SKM-1 (cell line): Measurements from ENCODE around the gene RGS6.
A peak's percentile ranks its signal among the peaks of the same experiment; 100 is the strongest.

Experiments used
- DNase-seq: peaks from one replicate; lab custom pipeline; 2025; ENCODE audit not compliant: unreplicated experiment; lab: John Stamatoyannopoulos, UW

Gene RGS6

GRCh38 chr14:72488514-72488913 lies 556.3 kb downstream of the RGS6 start:
- DNase-seq: no peak

- DNase-seq: no peak
Measured at GRCh38 chr14:72492196-72492595, 560.0 kb downstream of the RGS6 start.

- DNase-seq: no peak
Measured at GRCh38 chr14:72495668-72496067, 563.4 kb downstream of the RGS6 start.

- no peak for DNase-seq
Measured at GRCh38 chr14:72498646-72499045, 566.4 kb downstream of the RGS6 start.

- DNase-seq: no peak
Measured at GRCh38 chr14:72499746-72500145, 567.5 kb downstream of the RGS6 start.

GRCh38 chr14:72500234-72500838 lies 568.1 kb downstream of the RGS6 start:
- no peak for DNase-seq

- no peak for DNase-seq
Measured at GRCh38 chr14:72501439-72501838, 569.2 kb downstream of the RGS6 start.

- no peak for DNase-seq
Measured at GRCh38 chr14:72503271-72503670, 571.0 kb downstream of the RGS6 start.

- DNase-seq: no peak
Measured at GRCh38 chr14:72503696-72504368, 571.6 kb downstream of the RGS6 start.

- DNase-seq: no peak
Measured at GRCh38 chr14:72510566-72510965, 578.3 kb downstream of the RGS6 start.

- DNase-seq: no peak
Measured at GRCh38 chr14:72512281-72512680, 580.1 kb downstream of the RGS6 start.

GRCh38 chr14:72512925-72513324 lies 580.7 kb downstream of the RGS6 start:
- DNase-seq: no peak

- no peak for DNase-seq
Measured at GRCh38 chr14:72513346-72513745, 581.1 kb downstream of the RGS6 start.

GRCh38 chr14:72513965-72514659 lies 581.9 kb downstream of the RGS6 start:
- no peak for DNase-seq

GRCh38 chr14:72514660-72515025 lies 582.4 kb downstream of the RGS6 start:
- no peak for DNase-seq

GRCh38 chr14:72515779-72516770 lies 583.8 kb downstream of the RGS6 start:
- no peak for DNase-seq

GRCh38 chr14:72516936-72517700 lies 584.9 kb downstream of the RGS6 start:
- no peak for DNase-seq

GRCh38 chr14:72517736-72518135 lies 585.5 kb downstream of the RGS6 start:
- no peak for DNase-seq

GRCh38 chr14:72518809-72519377 lies 586.7 kb downstream of the RGS6 start:
- DNase-seq: peak; percentile 5

- DNase-seq: no peak
Measured at GRCh38 chr14:72519543-72519942, 587.3 kb downstream of the RGS6 start.
